GM12878 (cell line): ENCODE results near the gene OXA1L. TPM values are rescaled to one million over a fixed set of nuclear protein-coding genes. Genes with fewer than 3 reads are reported as not detected.
A peak's percentile ranks its signal among the peaks of the same experiment; 100 is the strongest.

Experiments used
- CREM ChIP-seq: IDR thresholded peaks from 2 replicates; pipeline ENCODE4 v1.6.1; 2014; ENCODE audit warnings: antibody characterized with exemption, low read depth
- E2F8 ChIP-seq: fragments of 450-650 bp; IDR thresholded peaks from 2 replicates; pipeline ENCODE4 v1.6.1; 2018; ENCODE audit warnings: mild to moderate bottlenecking, low read depth, moderate library complexity; ENCODE audit not compliant: partially characterized antibody
- E4F1 ChIP-seq: fragments of 450-650 bp; IDR thresholded peaks from 2 replicates; pipeline ENCODE4 v1.6.1; 2018; ENCODE audit warnings: borderline replicate concordance, mild to moderate bottlenecking; ENCODE audit not compliant: partially characterized antibody
- EGR1 ChIP-seq, 2 experiments: IDR thresholded peaks; 1 replicate in 1 of 2; 2 replicates in 1 of 2; pipeline ENCODE4 v1.6.1; 2011 to 2012; ENCODE audit warnings: low read depth in 2 of 2, low read length in 2 of 2, borderline replicate concordance in 1 of 2, mild to moderate bottlenecking in 1 of 2, moderate library complexity in 1 of 2
- FOXK2 ChIP-seq: fragments of 450-650 bp; IDR thresholded peaks from 2 replicates; pipeline ENCODE4 v1.6.1; 2017; ENCODE audit warnings: mild to moderate bottlenecking, moderate library complexity
- GATAD2B ChIP-seq: fragments of 450-650 bp; conservative IDR thresholded peaks from 2 replicates; pipeline ENCODE4 v1.6.1; 2017; ENCODE audit warnings: low read depth, mild to moderate bottlenecking, moderate library complexity
- JUNB ChIP-seq: IDR thresholded peaks from 2 replicates; pipeline ENCODE4 v1.6.1; 2016; ENCODE audit warnings: antibody characterized with exemption, mild to moderate bottlenecking
- MAX ChIP-seq: IDR thresholded peaks from 2 replicates; pipeline ENCODE4 v1.6.1; 2012; ENCODE audit warnings: low read depth, low read length, improper control_type of control experiment
- POLR2AphosphoS5 ChIP-seq: IDR thresholded peaks from 2 replicates; pipeline ENCODE4 v1.6.1; 2011; ENCODE audit warnings: mild to moderate bottlenecking, low read length, inconsistent platforms
- PRDM15 ChIP-seq: fragments of 450-650 bp; formaldehyde crosslinking; IDR thresholded peaks from 2 replicates; pipeline ENCODE4 v1.4.0; 2020; ENCODE audit warnings: mild to moderate bottlenecking, moderate library complexity
- SIN3A ChIP-seq: IDR thresholded peaks from 2 replicates; pipeline ENCODE4 v1.6.1; 2012; ENCODE audit warnings: low read depth, low read length, improper control_type of control experiment
- SIX5 ChIP-seq: IDR thresholded peaks from 2 replicates; pipeline ENCODE4 v1.6.1; 2011; ENCODE audit warnings: mild to moderate bottlenecking, low read depth, low read length, moderate library complexity; ENCODE audit not compliant: severe bottlenecking
- SP1 ChIP-seq: IDR thresholded peaks from one replicate; pipeline ENCODE4 v1.6.1; 2011; ENCODE audit warnings: low read depth, low read length
- YY1 ChIP-seq: IDR thresholded peaks from 2 replicates; pipeline ENCODE4 v1.6.1; 2011; ENCODE audit warnings: low read depth, mild to moderate bottlenecking, low read length
- ZNF207 ChIP-seq: fragments of 450-650 bp; IDR thresholded peaks from 2 replicates; pipeline ENCODE4 v1.6.1; 2014; ENCODE audit warnings: antibody characterized with exemption, mild to moderate bottlenecking, borderline replicate concordance
- ZNF687 ChIP-seq: fragments of 450-650 bp; IDR thresholded peaks from 2 replicates; pipeline ENCODE4 v1.6.1; 2017; ENCODE audit warnings: mild to moderate bottlenecking, moderate library complexity
- polyA plus RNA-seq, 11 experiments: library from polyadenylated mRNA; depleted of rRNA in 4 of 11; unstranded in 6 of 11; stranded (reverse) in 5 of 11; fragments of >200 nt; fragmentation: Nextera tagmentation in 4 of 11; fragmentation: Illumina TruSeq in 1 of 11; extraction: Ambion mirVana in 4 of 11; extraction: Trizol in 1 of 11; gene quantifications; 1 replicate in 1 of 11; 2 replicates in 10 of 11; pipeline versions ENCODE4 v1.2.1 to v1.2.3, GENCODE V29; 2011 to 2016; ENCODE audit warnings: inconsistent platforms in 2 of 11, missing spikeins in 2 of 11, low read depth in 1 of 11
- total RNA-seq, 4 experiments: library from RNA; depleted of rRNA in 3 of 4; stranded (reverse); fragments of >200 nt in 3 of 4; fragmentation: Illumina TruSeq in 1 of 4; extraction: Trizol in 1 of 4; gene quantifications; 2 replicates each; pipeline versions ENCODE4 v1.2.1 to v1.2.3, GENCODE V29; 2013 to 2021

The OXA1L gene
- total and polyA plus RNA-seq, 10 of the 15 experiments (the other 5 are each of a cell fraction or from before 2014, with no cell fraction given), result 105 to 289 (median 146) TPM

GRCh38 chr14:22796087-22796707 lies 29.7 kb downstream of the OXA1L start (continued):
- TF ChIP-seq PRDM15 (no peak), SP1 (peak; percentile 58), E2F8 (no peak), E4F1 (no peak), YY1 (0 out of 2 replicates have a peak, but pooled peaks have one; percentile 46), GATAD2B (peak; percentile 52; the same call in 1 of the 2 replicates), JUNB (peak; percentile 90), ZNF207 (no peak), FOXK2 (no peak), EGR1 (IDR thresholded peaks at IDR 0.05; ENCODE audit: borderline replicate concordance in 1 of 2, low read depth in 2 of 2, low read length in 2 of 2) (peak in 1 of 2 experiments; percentile 25; a peak in 1 of 3 replicates), POLR2AphosphoS5 (0 out of 2 replicates have a peak, but pooled peaks have one; percentile 50), SIX5 (no peak), MAX (no peak), SIN3A (no peak), CREM (peak; percentile 84; the same call in 1 of the 2 replicates), ZNF687 (peak; percentile 88)
